CD8-positive, alpha-beta memory T cell (primary cell): ENCODE results near the gene KCNK2. TPM values are rescaled to one million over a fixed set of nuclear protein-coding genes. Genes with fewer than 3 reads are reported as not detected.

Experiments
- CTCF ChIA-PET: fragments of 350-600 bp; sonication (Branson Sonifier 250); formaldehyde crosslinking; loops from one replicate; lab custom pipeline; 2021; ENCODE audit warnings: antibody characterized with exemption; lab: Charles Lee
- POLR2A ChIA-PET: fragments of 350-600 bp; sonication (Branson Sonifier 250); formaldehyde crosslinking; loops from one replicate; lab custom pipeline; 2021; ENCODE audit warnings: antibody characterized with exemption; lab: Charles Lee
- DNase-seq, 5 donors: peaks; one replicate each; pipeline versions ENCODE4 v3.0.0 to v3.0.0-alpha.2; 2020 to 2022; ENCODE audit warnings: mixed read lengths in 1 of 5
- H3K27ac ChIP-seq: one replicate; pipeline ENCODE4 v1.7.0; 2013; ENCODE audit warnings: low read depth, mild to moderate bottlenecking, low read length, moderate library complexity
- H3K27me3 ChIP-seq: 2 replicates; pipeline ENCODE4 v1.7.0; 2013; ENCODE audit warnings: low read length, mild to moderate bottlenecking; ENCODE audit not compliant: insufficient read depth, poor library complexity, severe bottlenecking
- H3K36me3 ChIP-seq: 2 replicates; pipeline ENCODE4 v1.7.0; 2013; ENCODE audit warnings: mild to moderate bottlenecking, low read length, moderate library complexity; ENCODE audit not compliant: insufficient read depth
- H3K4me1 ChIP-seq: 2 replicates; pipeline ENCODE4 v1.7.0; 2013; ENCODE audit warnings: mild to moderate bottlenecking, low read length, moderate library complexity; ENCODE audit not compliant: insufficient read depth
- H3K4me3 ChIP-seq: 2 replicates; pipeline ENCODE4 v1.7.0; 2013; ENCODE audit warnings: mild to moderate bottlenecking, low read length
- H3K9me3 ChIP-seq: 2 replicates; pipeline ENCODE4 v1.7.0; 2013; ENCODE audit warnings: mild to moderate bottlenecking, low read length
- H3K27ac Mint-ChIP-seq, 8 donors: one replicate each; pipeline ENCODE4 v1.8.0; 2020 to 2021; ENCODE audit warnings: mixed read lengths in 8 of 8, mild to moderate bottlenecking in 6 of 8, inconsistent platforms in 3 of 8, moderate library complexity in 3 of 8
- H3K27me3 Mint-ChIP-seq, 2 donors: one replicate each; pipeline ENCODE4 v1.8.0; 2020 to 2021; ENCODE audit warnings: mixed read lengths in 2 of 2, mild to moderate bottlenecking in 1 of 2, moderate library complexity in 1 of 2
- H3K36me3 Mint-ChIP-seq, 3 donors: one replicate each; pipeline ENCODE4 v1.8.0; 2020 to 2021; ENCODE audit warnings: mixed read lengths in 3 of 3, inconsistent platforms in 1 of 3, mild to moderate bottlenecking in 1 of 3
- H3K4me1 Mint-ChIP-seq, 3 donors: one replicate each; pipeline ENCODE4 v1.8.0; 2020 to 2021; ENCODE audit warnings: mixed read lengths in 3 of 3, inconsistent platforms in 1 of 3, mild to moderate bottlenecking in 1 of 3
- H3K4me3 Mint-ChIP-seq, 7 donors: one replicate each; pipeline ENCODE4 v1.8.0; 2020 to 2021; ENCODE audit warnings: mixed read lengths in 7 of 7, mild to moderate bottlenecking in 6 of 7, moderate library complexity in 4 of 7, inconsistent platforms in 2 of 7
- H3K9me3 Mint-ChIP-seq, 5 donors: one replicate each; pipeline ENCODE4 v1.8.0; 2020 to 2022; ENCODE audit warnings: mixed read lengths in 5 of 5, mild to moderate bottlenecking in 3 of 5, moderate library complexity in 2 of 5, inconsistent platforms in 1 of 5
- polyA plus RNA-seq: library from polyadenylated mRNA; unstranded; fragments of 300-500 nt; fragmentation: Illumina TruSeq; gene quantifications from one replicate; pipeline ENCODE4 v1.2.3, GENCODE V29; 2021
- total RNA-seq, 2 experiments: library from RNA; stranded (reverse); gene quantifications; one replicate each; pipeline ENCODE4 v1.2.3, GENCODE V29; 2021

KCNK2 gene
- total and polyA plus RNA-seq, 3 experiments from 2014 or later, result not detected

DNA sequence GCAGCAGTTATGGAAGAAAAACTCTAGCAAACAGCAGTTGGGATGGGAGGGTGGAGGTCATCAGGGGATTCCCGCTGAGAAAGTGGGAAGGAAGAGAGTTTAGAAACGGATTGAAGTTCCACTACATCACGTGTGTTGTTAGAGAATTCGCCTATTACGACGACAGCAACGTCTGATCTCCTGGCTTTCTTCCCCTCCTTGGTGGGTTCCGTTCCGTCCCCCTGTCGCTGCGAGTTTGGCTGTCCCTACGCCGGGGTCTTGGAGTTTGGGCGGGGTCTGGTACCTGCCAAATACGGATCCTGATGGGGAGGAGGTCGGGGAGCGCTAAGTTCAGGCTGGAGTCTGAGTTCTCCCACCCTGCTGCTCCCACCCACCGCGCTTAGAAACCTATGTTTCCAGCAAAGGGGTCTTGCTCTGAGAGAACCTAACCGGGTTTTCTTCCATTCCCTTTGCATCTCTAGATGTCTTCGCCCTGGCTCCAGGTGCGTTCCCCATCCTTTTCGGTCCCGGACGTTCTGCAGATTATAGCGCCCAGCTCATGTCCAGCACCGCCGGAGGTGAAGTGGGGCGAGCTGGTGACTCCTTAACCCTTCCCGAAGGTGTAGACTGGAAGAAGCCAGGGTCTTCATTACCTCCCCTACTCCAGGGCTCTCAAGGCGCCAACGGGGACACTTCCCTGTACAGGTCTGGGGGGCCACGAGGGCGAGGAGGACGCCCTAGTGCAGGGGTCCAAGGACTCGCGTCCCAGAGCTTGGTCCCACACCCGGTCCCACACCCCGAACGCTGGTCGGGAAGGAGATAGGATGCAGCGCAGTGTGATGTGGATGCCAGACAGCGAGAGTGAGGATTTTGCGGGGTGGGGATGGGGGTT is 641 bp upstream of the KCNK2 start:
- ChIA-PET POLR2A (no interaction called here), CTCF (no interaction called here)
- Mint-ChIP-seq H3K36me3 (peaks cover 0 to 2% (median 0%) of the 10 kb centered on the region in 3 donors), H3K4me3 (no peak overlapping the region), H3K9me3 (peaks cover 0 to 12% (median 5%) of the 10 kb centered on the region in 5 donors), H3K27ac (no peak overlapping the region), H3K27me3 (peaks cover 24 to 44% of the 10 kb centered on the region in 2 donors), H3K4me1 (peaks cover 2 to 7% (median 4%) of the 10 kb centered on the region in 3 donors)
- H3K27me3 ChIP-seq, result peaks cover 10% of the 10 kb centered on the region
- H3K36me3 ChIP-seq, result no peaks in the 10 kb centered on the region
- no peak overlapping the region for H3K27ac ChIP-seq
- H3K4me1 ChIP-seq, result no peaks in the 10 kb centered on the region
- no peak for DNase-seq
- H3K9me3 ChIP-seq, result no peaks in the 10 kb centered on the region
- H3K4me3 ChIP-seq, result no peak overlapping the region

DNA sequence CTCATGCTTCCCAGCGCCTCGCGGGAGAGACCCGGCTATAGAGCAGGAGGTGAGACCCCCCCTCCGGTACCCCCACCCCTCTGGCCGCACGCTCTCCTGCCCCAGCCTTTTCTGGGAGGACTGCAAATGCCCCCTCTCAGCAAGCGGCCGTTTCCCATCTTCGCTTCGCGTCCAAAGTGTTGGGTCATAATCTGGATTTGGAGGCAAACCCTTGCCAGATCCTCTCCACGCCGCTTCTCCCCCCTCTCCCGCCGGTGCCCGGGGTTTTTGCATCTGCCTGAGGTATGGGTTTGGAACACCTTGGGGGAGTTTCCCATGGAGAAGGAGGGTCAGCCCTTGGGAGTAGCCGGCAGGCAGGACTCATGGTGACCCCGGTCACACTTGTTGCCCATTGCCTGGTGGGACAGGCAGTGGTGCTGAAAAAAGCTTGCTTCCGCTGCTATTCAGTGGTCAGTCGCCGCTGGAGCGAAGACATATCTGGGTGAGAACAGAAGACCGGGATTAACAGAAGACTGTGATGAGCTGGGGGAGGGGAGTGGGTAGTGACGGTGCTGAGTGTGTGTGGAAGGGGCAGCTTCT is 935 bp downstream of the KCNK2 start:
- Histone ChIP-seq H3K4me3 (no peak overlapping the region), H3K27ac (no peak overlapping the region), H3K9me3 (no peaks in the 10 kb centered on the region), H3K36me3 (no peaks in the 10 kb centered on the region), H3K27me3 (peaks cover 10% of the 10 kb centered on the region), H3K4me1 (no peaks in the 10 kb centered on the region)
- H3K4me1 Mint-ChIP-seq, result peaks cover 2 to 7% (median 4%) of the 10 kb centered on the region in 3 donors
- POLR2A ChIA-PET, result no interaction called here
- DNase-seq, result no peak
- peaks cover 5 to 16% (median 8%) of the 10 kb centered on the region in 5 donors for H3K9me3 Mint-ChIP-seq
- no peaks in the 10 kb centered on the region for H3K36me3 Mint-ChIP-seq
- H3K27ac Mint-ChIP-seq, result no peak overlapping the region
- peaks cover 27 to 44% of the 10 kb centered on the region in 2 donors for H3K27me3 Mint-ChIP-seq
- CTCF ChIA-PET, result no interaction called here
- no peak overlapping the region for H3K4me3 Mint-ChIP-seq

- Histone ChIP-seq H3K27me3 (peaks cover 10% of the 10 kb centered on the region), H3K27ac (no peak overlapping the region), H3K36me3 (no peaks in the 10 kb centered on the region), H3K4me3 (no peak overlapping the region), H3K4me1 (no peaks in the 10 kb centered on the region), H3K9me3 (no peaks in the 10 kb centered on the region)
- peaks cover 2 to 7% (median 4%) of the 10 kb centered on the region in 3 donors for H3K4me1 Mint-ChIP-seq
- H3K27me3 Mint-ChIP-seq, result peaks cover 26 to 44% of the 10 kb centered on the region in 2 donors
- POLR2A ChIA-PET, result no interaction called here
- H3K4me3 Mint-ChIP-seq, result no peak overlapping the region
- CTCF ChIA-PET, result no interaction called here
- no peak for DNase-seq
- peaks cover 5 to 16% (median 8%) of the 10 kb centered on the region in 5 donors for H3K9me3 Mint-ChIP-seq
- no peaks in the 10 kb centered on the region for H3K36me3 Mint-ChIP-seq
- no peak overlapping the region for H3K27ac Mint-ChIP-seq
Observed at GRCh38 chr1:215084621-215085020, 2.1 kb downstream of the KCNK2 start.

DNA sequence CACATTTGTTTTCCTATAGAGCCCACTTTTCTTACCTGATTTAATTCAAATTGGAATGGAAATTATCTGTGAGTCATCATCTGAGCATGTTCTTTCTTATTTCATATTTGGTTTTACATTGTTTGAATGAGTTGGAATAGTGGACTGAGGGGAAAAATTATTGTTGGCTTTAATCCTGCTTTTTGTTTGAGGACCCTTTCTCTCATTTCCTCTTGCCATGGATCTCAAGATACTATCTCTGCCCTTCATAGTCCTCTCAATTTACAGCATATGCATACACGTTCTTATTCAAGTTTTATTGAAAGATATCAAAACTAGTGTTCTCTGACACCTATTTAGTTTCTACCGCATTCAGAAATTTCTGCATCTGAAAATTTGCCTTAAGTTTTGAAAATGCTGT is 5.1 kb downstream of the KCNK2 start:
- Mint-ChIP-seq H3K36me3 (no peaks in the 10 kb centered on the region), H3K27ac (no peak overlapping the region), H3K4me3 (no peak overlapping the region), H3K27me3 (peaks cover 15 to 18% of the 10 kb centered on the region in 2 donors), H3K9me3 (peaks cover 4 to 11% (median 7%) of the 10 kb centered on the region in 5 donors), H3K4me1 (peaks cover 0 to 4% (median 2%) of the 10 kb centered on the region in 3 donors)
- ChIA-PET POLR2A (no interaction called here), CTCF (no interaction called here)
- DNase-seq, result no peak
- H3K27ac ChIP-seq, result no peak overlapping the region
- H3K36me3 ChIP-seq, result no peaks in the 10 kb centered on the region
- H3K27me3 ChIP-seq, result peaks cover 5% of the 10 kb centered on the region
- H3K4me3 ChIP-seq, result no peak overlapping the region
- no peaks in the 10 kb centered on the region for H3K9me3 ChIP-seq
- no peaks in the 10 kb centered on the region for H3K4me1 ChIP-seq

- Histone ChIP-seq H3K4me1 (no peaks in the 10 kb centered on the region), H3K9me3 (no peaks in the 10 kb centered on the region), H3K27me3 (no peaks in the 10 kb centered on the region), H3K4me3 (no peak overlapping the region), H3K27ac (no peak overlapping the region), H3K36me3 (no peaks in the 10 kb centered on the region)
- peaks cover 0 to 2% (median 0%) of the 10 kb centered on the region in 5 donors for H3K9me3 Mint-ChIP-seq
- no peak overlapping the region for H3K4me3 Mint-ChIP-seq
- no peaks in the 10 kb centered on the region for H3K36me3 Mint-ChIP-seq
- no peak for DNase-seq
- H3K27ac Mint-ChIP-seq, result no peak overlapping the region
- CTCF ChIA-PET, result no interaction called here
- POLR2A ChIA-PET, result no interaction called here
- H3K4me1 Mint-ChIP-seq, result no peaks in the 10 kb centered on the region
- H3K27me3 Mint-ChIP-seq, result no peaks in the 10 kb centered on the region
Observed at GRCh38 chr1:215094381-215094780, 11.8 kb downstream of the KCNK2 start.

GRCh38 chr1:215095524-215095923 is 13.0 kb downstream of the KCNK2 start:
- no peak for DNase-seq
- no peaks in the 10 kb centered on the region for H3K36me3 ChIP-seq
- POLR2A ChIA-PET, result no interaction called here
- no peak overlapping the region for H3K27ac ChIP-seq
- Mint-ChIP-seq H3K36me3 (no peaks in the 10 kb centered on the region), H3K4me3 (no peak overlapping the region), H3K27me3 (no peaks in the 10 kb centered on the region), H3K9me3 (peaks cover 0 to 2% (median 0%) of the 10 kb centered on the region in 5 donors), H3K4me1 (no peaks in the 10 kb centered on the region), H3K27ac (no peak overlapping the region)
- CTCF ChIA-PET, result no interaction called here
- no peaks in the 10 kb centered on the region for H3K4me1 ChIP-seq
- H3K4me3 ChIP-seq, result no peak overlapping the region
- H3K27me3 ChIP-seq, result no peaks in the 10 kb centered on the region
- no peaks in the 10 kb centered on the region for H3K9me3 ChIP-seq

DNA sequence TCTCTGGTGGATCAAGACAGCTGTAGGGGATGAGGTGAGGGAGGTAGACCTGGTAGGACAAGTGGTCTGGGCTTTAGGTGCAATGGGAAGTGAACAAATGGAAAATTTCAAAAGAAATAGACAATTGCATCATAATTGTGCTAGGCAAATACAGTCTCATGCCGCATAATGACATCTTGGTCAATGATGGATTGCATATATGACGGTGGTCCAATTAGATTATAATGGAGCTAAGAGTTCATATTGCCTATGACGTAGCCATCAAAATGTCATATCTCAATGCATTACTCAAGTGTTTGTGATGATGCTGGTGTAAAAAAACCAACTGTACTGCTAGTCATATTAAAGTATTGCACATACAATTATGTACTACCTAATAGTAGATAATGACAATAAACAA is 19.0 kb downstream of the KCNK2 start:
- no peaks in the 10 kb centered on the region for H3K27me3 Mint-ChIP-seq
- Histone ChIP-seq H3K27ac (no peak overlapping the region), H3K27me3 (no peaks in the 10 kb centered on the region), H3K9me3 (no peaks in the 10 kb centered on the region), H3K4me1 (no peaks in the 10 kb centered on the region), H3K36me3 (no peaks in the 10 kb centered on the region), H3K4me3 (no peak overlapping the region)
- ChIA-PET POLR2A (no interaction called here), CTCF (no interaction called here)
- no peak overlapping the region for H3K4me3 Mint-ChIP-seq
- no peak for DNase-seq
- peaks cover 0 to 12% (median 5%) of the 10 kb centered on the region in 5 donors for H3K9me3 Mint-ChIP-seq
- H3K36me3 Mint-ChIP-seq, result no peaks in the 10 kb centered on the region
- H3K4me1 Mint-ChIP-seq, result no peaks in the 10 kb centered on the region
- no peak overlapping the region for H3K27ac Mint-ChIP-seq

GRCh38 chr1:215104283-215104682 is 21.7 kb downstream of the KCNK2 start:
- POLR2A ChIA-PET, result no interaction called here
- H3K27me3 ChIP-seq, result no peaks in the 10 kb centered on the region
- Mint-ChIP-seq H3K36me3 (peaks cover 0 to 1% (median 0%) of the 10 kb centered on the region in 3 donors), H3K4me3 (no peak overlapping the region), H3K27ac (no peak overlapping the region), H3K27me3 (no peaks in the 10 kb centered on the region), H3K9me3 (peaks cover 0 to 23% (median 5%) of the 10 kb centered on the region in 5 donors), H3K4me1 (no peaks in the 10 kb centered on the region)
- no peaks in the 10 kb centered on the region for H3K4me1 ChIP-seq
- H3K36me3 ChIP-seq, result no peaks in the 10 kb centered on the region
- CTCF ChIA-PET, result no interaction called here
- DNase-seq, result no peak
- no peak overlapping the region for H3K27ac ChIP-seq
- H3K4me3 ChIP-seq, result no peak overlapping the region
- no peaks in the 10 kb centered on the region for H3K9me3 ChIP-seq
